Vagina (tissue), 2 donors: ENCODE data around the gene UBR2. TPM values are rescaled to one million over a fixed set of nuclear protein-coding genes. Genes with fewer than 3 reads are reported as not detected.
"Not testable (repeated sequence)": the region's sequence is repeated elsewhere in the genome, so short reads cannot be mapped to it uniquely, and the experiment has no call there.

Source experiments
- DNase-seq, 2 donors: peaks; one replicate each; pipeline ENCODE4 v3.0.0-alpha.2; 2017; ENCODE audit errors: extremely low spot score in 2 of 2
- H3K27ac ChIP-seq: fragments of 200-600 bp; sonication (generic); one replicate; pipeline ENCODE4 v1.5.1; 2019
- H3K27me3 ChIP-seq: fragments of 200-600 bp; sonication (generic); one replicate; pipeline ENCODE4 v1.5.1; 2019
- H3K36me3 ChIP-seq, 2 donors: fragments of 200-600 bp; sonication (generic); one replicate each; pipeline ENCODE4 v1.5.1; 2017 to 2019
- H3K4me1 ChIP-seq: fragments of 200-600 bp; sonication (generic); one replicate; pipeline ENCODE4 v1.5.1; 2019
- H3K4me3 ChIP-seq, 2 donors: fragments of 200-600 bp; sonication (generic); 1 replicate in 1 of 2; 2 replicates in 1 of 2; pipeline ENCODE4 v1.5.1; 2016 to 2019
- H3K9me3 ChIP-seq: fragments of 200-600 bp; sonication (generic); one replicate; pipeline ENCODE4 v1.5.1; 2019
- POLR2A ChIP-seq, 2 donors: fragments of 450-650 bp; IDR thresholded peaks; one replicate each; pipeline ENCODE4 v1.6.1; 2017; ENCODE audit warnings: antibody characterized with exemption in 2 of 2, mild to moderate bottlenecking in 2 of 2, moderate library complexity in 2 of 2
- POLR2AphosphoS5 ChIP-seq, 2 donors: sonication (generic); formaldehyde crosslinking; IDR thresholded peaks; one replicate each; pipeline ENCODE4 v1.9.0; 2017; ENCODE audit warnings: antibody characterized with exemption in 2 of 2, mild to moderate bottlenecking in 2 of 2, low read depth in 1 of 2; ENCODE audit not compliant: insufficient read depth in 1 of 2
- intact Hi-C: fragments of 100-400 bp; cut with DNase I; formaldehyde crosslinking; loops from one replicate; pipeline ENCODE4 v1.15.1; 2023
- total RNA-seq: library from RNA; depleted of rRNA; stranded (reverse); fragments of >200 nt; gene quantifications from one replicate; pipeline ENCODE4 v1.2.3, GENCODE V29; 2016
- TF ChIP-seq, protein P1 (sequence below), 3 experiments: fragments of 450-650 bp in 2 of 3; fragments of 200-600 bp in 1 of 3; sonication (generic) in 1 of 3; IDR thresholded peaks; one replicate each; pipeline ENCODE4 v1.5.1; 2017 to 2019; ENCODE audit warnings: antibody characterized with exemption in 3 of 3, mild to moderate bottlenecking in 2 of 3, moderate library complexity in 2 of 3

UBR2 gene
- total RNA-seq, 1 donor from 2014 or later = 23.6 TPM

DNA sequence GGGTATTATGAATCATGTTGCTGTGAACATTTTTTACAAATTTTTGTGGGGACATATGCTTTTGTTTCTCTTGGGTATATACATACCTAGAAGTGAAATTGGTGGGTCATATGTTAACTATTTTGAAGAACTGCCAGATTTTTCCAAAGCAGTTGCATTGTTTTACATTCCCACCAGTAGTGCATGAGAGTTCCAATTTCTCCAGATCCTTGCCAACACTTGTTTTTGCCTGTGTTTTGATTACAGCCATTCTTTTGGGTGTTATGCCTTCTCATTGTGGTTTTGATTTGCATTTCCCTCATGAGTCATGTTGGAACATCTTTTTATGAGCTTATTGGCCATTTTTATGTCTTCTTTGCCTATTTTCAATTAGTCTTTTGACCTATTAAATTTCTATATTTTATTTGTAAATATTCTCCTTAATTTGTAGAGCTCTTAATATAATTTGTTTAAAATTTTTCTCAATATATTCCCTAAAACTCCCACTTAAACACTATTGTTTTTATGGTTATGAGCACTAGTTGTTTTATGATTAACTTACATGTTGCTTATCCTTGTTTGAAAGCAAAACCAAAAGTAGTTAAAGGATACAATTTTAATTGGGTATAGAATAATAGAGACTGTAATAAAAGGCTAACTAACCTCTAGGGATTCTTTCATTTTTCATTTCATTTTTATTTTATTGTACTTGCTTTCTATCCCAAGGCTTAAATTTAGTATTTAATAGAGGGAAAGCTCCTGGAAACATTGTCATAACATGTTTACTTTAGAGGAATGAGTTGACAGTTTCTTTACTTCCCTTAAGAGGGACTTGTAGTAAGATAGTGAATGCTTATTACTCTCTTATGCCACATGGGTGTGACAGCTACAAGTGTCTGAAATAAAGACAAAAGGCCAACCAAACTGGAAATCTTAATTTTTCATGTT, 5.5 kb downstream of the UBR2 start:
- Histone ChIP-seq H3K27me3 (no peaks in the 10 kb centered on the region), H3K9me3 (no peaks in the 10 kb centered on the region), H3K4me1 (peaks cover 57% of the 10 kb centered on the region), H3K4me3 (no peak overlapping the region), H3K36me3 (peaks cover 0 to 3% of the 10 kb centered on the region in 2 donors), H3K27ac (no peak overlapping the region)
- intact Hi-C loops = no loop called here
- DNase-seq = no peak
- TF ChIP-seq POLR2AphosphoS5 (IDR thresholded peaks at IDR 0.05; ENCODE audit: insufficient read depth in 1 of 2, low read depth in 1 of 2) = no peak
- TF ChIP-seq POLR2A (IDR thresholded peaks at IDR 0.05) = no peak

DNA sequence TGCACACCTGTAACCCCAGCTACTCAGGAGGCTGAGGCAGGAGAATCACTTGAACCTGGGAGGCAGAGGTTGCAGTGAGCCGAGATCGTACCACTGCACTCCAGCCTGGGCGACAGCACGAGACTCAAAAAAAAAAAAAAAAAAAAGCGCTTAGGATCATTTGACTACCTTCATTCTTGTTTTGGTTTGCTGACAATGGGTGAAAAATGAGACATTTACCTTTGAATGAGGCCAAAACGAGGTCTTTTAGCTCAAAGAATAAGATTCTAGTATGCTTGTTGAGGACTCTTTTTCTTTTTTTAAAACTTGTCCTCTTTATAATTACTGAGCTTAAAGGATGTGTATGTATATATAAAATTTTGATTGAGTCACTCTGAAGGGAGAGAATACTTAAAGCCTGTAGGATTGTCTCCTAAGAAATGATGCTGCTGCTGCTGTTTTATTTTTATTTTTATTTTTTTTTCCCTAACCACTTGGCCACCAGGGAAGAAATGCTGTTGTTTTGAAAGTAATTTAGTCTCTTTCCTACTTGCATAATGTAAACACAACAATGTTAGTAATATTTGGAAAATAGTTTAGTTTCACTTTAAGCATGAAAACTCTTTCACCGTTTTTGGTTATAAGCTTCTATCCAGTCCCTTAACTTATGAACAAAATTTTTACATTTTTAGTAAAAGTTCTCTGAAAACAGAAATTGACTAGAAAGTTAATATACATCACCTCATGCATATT, 7.9 kb downstream of the UBR2 start:
- DNase-seq = no peak
- Histone ChIP-seq H3K27me3 (no peaks in the 10 kb centered on the region), H3K4me1 (peaks cover 60% of the 10 kb centered on the region), H3K27ac (no peak overlapping the region), H3K9me3 (no peaks in the 10 kb centered on the region), H3K36me3 (peaks cover 0 to 3% of the 10 kb centered on the region in 2 donors), H3K4me3 (no peak overlapping the region)
- TF ChIP-seq, protein P1, sequence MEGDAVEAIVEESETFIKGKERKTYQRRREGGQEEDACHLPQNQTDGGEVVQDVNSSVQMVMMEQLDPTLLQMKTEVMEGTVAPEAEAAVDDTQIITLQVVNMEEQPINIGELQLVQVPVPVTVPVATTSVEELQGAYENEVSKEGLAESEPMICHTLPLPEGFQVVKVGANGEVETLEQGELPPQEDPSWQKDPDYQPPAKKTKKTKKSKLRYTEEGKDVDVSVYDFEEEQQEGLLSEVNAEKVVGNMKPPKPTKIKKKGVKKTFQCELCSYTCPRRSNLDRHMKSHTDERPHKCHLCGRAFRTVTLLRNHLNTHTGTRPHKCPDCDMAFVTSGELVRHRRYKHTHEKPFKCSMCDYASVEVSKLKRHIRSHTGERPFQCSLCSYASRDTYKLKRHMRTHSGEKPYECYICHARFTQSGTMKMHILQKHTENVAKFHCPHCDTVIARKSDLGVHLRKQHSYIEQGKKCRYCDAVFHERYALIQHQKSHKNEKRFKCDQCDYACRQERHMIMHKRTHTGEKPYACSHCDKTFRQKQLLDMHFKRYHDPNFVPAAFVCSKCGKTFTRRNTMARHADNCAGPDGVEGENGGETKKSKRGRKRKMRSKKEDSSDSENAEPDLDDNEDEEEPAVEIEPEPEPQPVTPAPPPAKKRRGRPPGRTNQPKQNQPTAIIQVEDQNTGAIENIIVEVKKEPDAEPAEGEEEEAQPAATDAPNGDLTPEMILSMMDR (IDR thresholded peaks at IDR 0.05) = no peak
- TF ChIP-seq POLR2A (IDR thresholded peaks at IDR 0.05) (no peak), POLR2AphosphoS5 (IDR thresholded peaks at IDR 0.05; ENCODE audit: insufficient read depth in 1 of 2, low read depth in 1 of 2) (no peak)
- intact Hi-C loops = no loop called here

DNA sequence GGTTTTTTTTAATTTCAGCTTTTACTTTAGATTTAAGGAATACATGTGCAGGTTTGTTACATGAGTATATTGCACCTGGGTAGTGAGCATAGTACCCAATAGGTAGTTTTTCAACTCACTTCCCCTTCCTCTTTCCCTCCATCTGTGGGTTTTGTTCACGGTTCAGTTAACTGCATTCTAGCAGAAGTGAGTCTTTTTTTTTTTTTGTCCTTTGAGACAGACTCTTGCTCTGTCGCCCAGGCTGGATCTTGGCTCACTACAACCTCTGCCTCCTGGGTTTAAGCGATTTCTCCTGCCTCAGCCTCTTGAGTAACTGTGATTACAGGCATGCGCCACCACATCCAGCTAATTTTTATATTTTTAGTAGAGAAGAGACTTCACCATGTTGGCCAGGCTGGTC, 8.7 kb downstream of the UBR2 start:
- Histone ChIP-seq H3K36me3 (peaks cover 0 to 3% of the 10 kb centered on the region in 2 donors), H3K27me3 (no peaks in the 10 kb centered on the region), H3K9me3 (no peaks in the 10 kb centered on the region), H3K27ac (no peak overlapping the region), H3K4me3 (no peak overlapping the region), H3K4me1 (peaks cover 54% of the 10 kb centered on the region)
- intact Hi-C loops = no loop called here
- DNase-seq = no peak
- no peak for TF ChIP-seq POLR2A (IDR thresholded peaks at IDR 0.05)
- TF ChIP-seq, protein P1 (IDR thresholded peaks at IDR 0.05) = no peak
- no peak for TF ChIP-seq POLR2AphosphoS5 (IDR thresholded peaks at IDR 0.05; ENCODE audit: insufficient read depth in 1 of 2, low read depth in 1 of 2)

GRCh38 chr6:42576538-42576937, 12.7 kb downstream of the UBR2 start:
- intact Hi-C loops = not testable (repeated sequence)

DNA sequence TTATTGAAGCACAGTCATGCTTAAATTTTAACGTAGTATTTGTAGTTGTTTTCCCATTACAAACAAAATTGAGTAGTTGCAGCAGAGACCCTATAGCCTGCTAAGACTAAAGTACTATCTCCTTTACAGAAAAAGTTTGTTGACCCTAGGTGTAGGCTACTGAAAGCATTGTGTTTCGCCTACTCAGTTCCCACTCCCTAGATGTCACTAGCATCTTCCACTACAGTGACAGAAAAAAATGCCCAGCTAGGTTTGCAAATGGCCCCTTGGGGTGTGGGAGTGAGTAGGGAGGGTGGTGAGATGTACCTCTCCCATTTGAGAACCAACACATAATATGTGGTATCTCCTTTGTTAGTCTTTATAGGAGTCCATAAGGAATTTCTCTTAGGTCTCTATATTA, 34.5 kb downstream of the UBR2 start:
- H3K36me3 ChIP-seq = peaks cover 0 to 16% of the 10 kb centered on the region in 2 donors
- DNase-seq = no peak
- intact Hi-C loops = no loop called here

More at GRCh38 chr6:42576538-42576937, 12.7 kb downstream of the UBR2 start:
- not testable (repeated sequence) for H3K27ac ChIP-seq, H3K9me3 ChIP-seq, DNase-seq, H3K27me3 ChIP-seq, H3K36me3 ChIP-seq, H3K4me3 ChIP-seq
- peaks cover 30% of the 10 kb centered on the region for H3K4me1 ChIP-seq

More for the DNA sequence above, 34.5 kb downstream of the UBR2 start:
- H3K27me3 ChIP-seq = no peaks in the 10 kb centered on the region
- no peak overlapping the region for H3K4me3 ChIP-seq
- no peaks in the 10 kb centered on the region for H3K9me3 ChIP-seq
- no peak overlapping the region for H3K27ac ChIP-seq
- H3K4me1 ChIP-seq = no peaks in the 10 kb centered on the region
- no peak for TF ChIP-seq POLR2A (IDR thresholded peaks at IDR 0.05)
- TF ChIP-seq POLR2AphosphoS5 (IDR thresholded peaks at IDR 0.05; ENCODE audit: insufficient read depth in 1 of 2, low read depth in 1 of 2) = no peak
- TF ChIP-seq, protein P1 (IDR thresholded peaks at IDR 0.05) = no peak
